GM23338 (cell line): ENCODE measurements around the gene KNL1. TPM values are rescaled to one million over a fixed set of nuclear protein-coding genes. Genes with fewer than 3 reads are reported as not detected.

Experiments used
- ATAC-seq: fragments of 200-7000 bp; cut with Tn5 transposase; 3 replicates; pipeline ENCODE4 v1.9.1; 2020
- DNase-seq: peaks from one replicate; pipeline ENCODE4 v3.0.0-alpha.2; 2015; ENCODE audit warnings: low spot score
- H2AFZ ChIP-seq: fragments of 200-600 bp; sonication (generic); 2 replicates; pipeline ENCODE4 v1.8.0; 2016; ENCODE audit warnings: antibody characterized with exemption, mild to moderate bottlenecking, moderate library complexity
- H3F3A ChIP-seq: fragments of 200-600 bp; sonication (generic); replicated peaks from 2 replicates; pipeline ENCODE4 v1.8.0; 2017; ENCODE audit warnings: antibody characterized with exemption, mixed run types, low read depth
- H3K27ac ChIP-seq: fragments of 200-600 bp; sonication (generic); 2 replicates; pipeline ENCODE4 v1.6.1; 2016; ENCODE audit warnings: low read depth
- H3K27me3 ChIP-seq: fragments of 200-600 bp; sonication (generic); 2 replicates; pipeline ENCODE4 v1.8.0; 2016; ENCODE audit warnings: mild to moderate bottlenecking, mixed run types, moderate library complexity; ENCODE audit not compliant: insufficient read depth
- H3K36me3 ChIP-seq: fragments of 200-600 bp; sonication (generic); 2 replicates; pipeline ENCODE4 v1.8.0; 2016; ENCODE audit warnings: mild to moderate bottlenecking; ENCODE audit not compliant: insufficient read depth
- H3K4me1 ChIP-seq: fragments of 200-600 bp; sonication (generic); 2 replicates; pipeline ENCODE4 v1.8.0; 2016; ENCODE audit warnings: mild to moderate bottlenecking, moderate library complexity; ENCODE audit not compliant: insufficient read depth
- H3K4me2 ChIP-seq: fragments of 200-600 bp; sonication (generic); 2 replicates; pipeline ENCODE4 v1.7.1; 2017; ENCODE audit warnings: mixed run types
- H3K4me3 ChIP-seq: fragments of 200-600 bp; sonication (generic); 2 replicates; pipeline ENCODE4 v1.6.1; 2016; ENCODE audit warnings: mixed run types
- H3K79me2 ChIP-seq: fragments of 200-600 bp; sonication (generic); replicated peaks from 2 replicates; pipeline ENCODE4 v1.8.0; 2017; ENCODE audit warnings: mild to moderate bottlenecking; ENCODE audit not compliant: insufficient read depth
- H3K9me2 ChIP-seq: fragments of 200-600 bp; sonication (generic); 2 replicates; pipeline ENCODE4 v1.8.0; 2017; ENCODE audit not compliant: insufficient read depth
- H4K20me1 ChIP-seq: fragments of 200-600 bp; sonication (generic); replicated peaks from 2 replicates; pipeline ENCODE4 v1.8.0; 2017; ENCODE audit warnings: mild to moderate bottlenecking; ENCODE audit not compliant: insufficient read depth
- H3K27ac Mint-ChIP-seq: 2 replicates; pipeline ENCODE4 v1.8.0; 2020; ENCODE audit warnings: inconsistent platforms, mild to moderate bottlenecking, moderate library complexity, mixed read lengths
- H3K27me3 Mint-ChIP-seq: 3 replicates; pipeline ENCODE4 v1.8.0; 2022; ENCODE audit warnings: low read depth, mild to moderate bottlenecking, moderate library complexity, mixed read lengths, inconsistent platforms; ENCODE audit not compliant: insufficient read depth, poor library complexity
- H3K36me3 Mint-ChIP-seq: 3 replicates; pipeline ENCODE4 v1.8.0; 2021; ENCODE audit warnings: low read depth, mild to moderate bottlenecking, inconsistent platforms, moderate library complexity, mixed read lengths
- H3K4me1 Mint-ChIP-seq: 3 replicates; pipeline ENCODE4 v1.8.0; 2020; ENCODE audit warnings: mild to moderate bottlenecking, inconsistent platforms, mixed read lengths
- H3K4me3 Mint-ChIP-seq: 3 replicates; pipeline ENCODE4 v1.8.0; 2021; ENCODE audit warnings: moderate library complexity, mild to moderate bottlenecking, inconsistent platforms, mixed read lengths
- H3K9me3 Mint-ChIP-seq: 3 replicates; pipeline ENCODE4 v1.8.0; 2020; ENCODE audit warnings: moderate library complexity, mild to moderate bottlenecking, inconsistent platforms, mixed read lengths
- CREB1 ChIP-seq: fragments of 250-450 bp; sonication (Bioruptor Pico); IDR thresholded peaks from 2 replicates; pipeline ENCODE4 v1.5.0; 2020; ENCODE audit warnings: low read depth, mild to moderate bottlenecking, moderate library complexity
- CTCF ChIP-seq, 2 experiments: fragments of 200-600 bp in 1 of 2; sonication (generic) in 1 of 2; conservative IDR thresholded peaks; 2 replicates each; pipeline versions ENCODE4 v1.5.1 to v1.6.1; 2016 to 2017; ENCODE audit warnings: antibody characterized with exemption in 2 of 2, low read depth in 2 of 2, mild to moderate bottlenecking in 2 of 2, moderate library complexity in 1 of 2
- ETS1 ChIP-seq: IDR thresholded peaks from 2 replicates; pipeline ENCODE4 v1.6.1; 2016; ENCODE audit warnings: antibody characterized with exemption
- EZH2phosphoT487 ChIP-seq: fragments of 200-600 bp; sonication (generic); IDR thresholded peaks from one replicate; pipeline ENCODE4 v1.8.1; 2018; ENCODE audit warnings: antibody characterized with exemption; ENCODE audit not compliant: unreplicated experiment
- JUNB ChIP-seq: IDR thresholded peaks from one replicate; pipeline ENCODE4 v1.6.1; 2016; ENCODE audit warnings: antibody characterized with exemption; ENCODE audit not compliant: unreplicated experiment
- NANOG ChIP-seq: IDR thresholded peaks from 2 replicates; pipeline ENCODE4 v1.6.1; 2016; ENCODE audit warnings: antibody characterized with exemption, borderline replicate concordance
- POLR2AphosphoS5 ChIP-seq: IDR thresholded peaks from 2 replicates; pipeline ENCODE4 v1.6.1; 2016; ENCODE audit warnings: antibody characterized with exemption, low read depth
- REST ChIP-seq: IDR thresholded peaks from one replicate; pipeline ENCODE4 v1.6.1; 2018; ENCODE audit warnings: antibody characterized with exemption; ENCODE audit not compliant: unreplicated experiment
- STAT1 ChIP-seq: IDR thresholded peaks from one replicate; pipeline ENCODE4 v1.6.1; 2016; ENCODE audit warnings: antibody characterized with exemption; ENCODE audit not compliant: unreplicated experiment
- ZNF331 ChIP-seq: fragments of 250-450 bp; sonication (Bioruptor Pico); IDR thresholded peaks from 2 replicates; pipeline ENCODE4 v1.5.0; 2020; ENCODE audit warnings: low read depth, mild to moderate bottlenecking, moderate library complexity
- polyA plus RNA-seq: library from polyadenylated mRNA; unstranded; fragments of >200 nt; fragmentation: Nextera tagmentation; extraction: Ambion mirVana; gene quantifications from 2 replicates; pipeline ENCODE4 v1.2.1, GENCODE V29; 2016
- total RNA-seq: library from RNA; depleted of rRNA; stranded (reverse); fragments of >200 nt; shearing (Covaris generic); gene quantifications from 2 replicates; pipeline ENCODE4 v1.2.3, GENCODE V29; 2014

The KNL1 gene
- total and polyA plus RNA-seq, 2 experiments from 2014 or later = 16.7 to 43.2 TPM

- Mint-ChIP-seq H3K9me3 (no peaks in the 10 kb centered on the region), H3K27me3 (no peaks in the 10 kb centered on the region), H3K4me1 (peaks cover 5% of the 10 kb centered on the region; the same call in 1 of the 3 replicates), H3K4me3 (no peak overlapping the region), H3K36me3 (peaks cover 15% of the 10 kb centered on the region; the same call in 2 of the 3 replicates), H3K27ac (no peak overlapping the region; the same call in 1 of the 2 replicates)
- ATAC-seq = no peak
- no peak overlapping the region for H2AFZ ChIP-seq
- no peak overlapping the region for H3K4me2 ChIP-seq
- H4K20me1 ChIP-seq = no peaks in the 10 kb centered on the region
- H3K9me2 ChIP-seq = no peaks in the 10 kb centered on the region
- H3K4me1 ChIP-seq = peaks cover 10% of the 10 kb centered on the region; the same call in 1 of the 2 replicates
- no peak overlapping the region for H3K27ac ChIP-seq
- TF ChIP-seq NANOG = no peak
- TF ChIP-seq CTCF (conservative IDR thresholded peaks at IDR 0.05; ENCODE audit: low read depth in 2 of 2) = no peak
- TF ChIP-seq REST = no peak
- TF ChIP-seq ETS1 = no peak
- TF ChIP-seq EZH2phosphoT487 = no peak
- no peak for TF ChIP-seq STAT1
- TF ChIP-seq ZNF331 (CRISPR knock-in tag) = no peak
- no peak for TF ChIP-seq POLR2AphosphoS5
- peaks cover 12% of the 10 kb centered on the region; the same call in 1 of the 2 replicates for H3K36me3 ChIP-seq
- H3K79me2 ChIP-seq = no peaks in the 10 kb centered on the region
- no peaks in the 10 kb centered on the region for H3K27me3 ChIP-seq
- DNase-seq = no peak
- no peaks in the 10 kb centered on the region for H3F3A ChIP-seq
- H3K4me3 ChIP-seq = no peak overlapping the region
Observed at GRCh38 chr15:40618023-40618422, 24.0 kb downstream of the KNL1 start.

GRCh38 chr15:40618906-40619305 lies 24.9 kb downstream of the KNL1 start:
- H3K4me2 ChIP-seq = peak overlapping the region; percentile 55; the same call in 1 of the 2 replicates
- H4K20me1 ChIP-seq = no peaks in the 10 kb centered on the region
- H3K4me1 Mint-ChIP-seq = peaks cover 5% of the 10 kb centered on the region; the same call in 1 of the 3 replicates
- no peaks in the 10 kb centered on the region for H3K79me2 ChIP-seq
- ATAC-seq = no peak
- peaks cover 12% of the 10 kb centered on the region; the same call in 1 of the 2 replicates for H3K36me3 ChIP-seq
- no peaks in the 10 kb centered on the region for H3K9me3 Mint-ChIP-seq
- no peak overlapping the region for H3K4me3 Mint-ChIP-seq
- H2AFZ ChIP-seq = no peak overlapping the region
- no peak for DNase-seq
- no peak overlapping the region for H3K27ac Mint-ChIP-seq
- peaks cover 10% of the 10 kb centered on the region; the same call in 1 of the 2 replicates for H3K4me1 ChIP-seq
- H3K27me3 Mint-ChIP-seq = no peaks in the 10 kb centered on the region
- H3K27ac ChIP-seq = no peak overlapping the region
- no peak overlapping the region for H3K4me3 ChIP-seq
- peaks cover 15% of the 10 kb centered on the region; the same call in 2 of the 3 replicates for H3K36me3 Mint-ChIP-seq
- no peaks in the 10 kb centered on the region for H3F3A ChIP-seq
- H3K9me2 ChIP-seq = no peaks in the 10 kb centered on the region
- no peaks in the 10 kb centered on the region for H3K27me3 ChIP-seq
- TF ChIP-seq ETS1 = no peak
- TF ChIP-seq EZH2phosphoT487 = no peak
- TF ChIP-seq JUNB = no peak
- no peak for TF ChIP-seq ZNF331 (CRISPR knock-in tag)
- no peak for TF ChIP-seq CREB1
- no peak for TF ChIP-seq REST
